ENCODE results near the gene TMEM31.
"Not testable (repeated sequence)": the region's sequence is repeated elsewhere in the genome, so short reads cannot be mapped to it uniquely, and the experiment has no call there.

Gene TMEM31

GRCh38 chrX:103741879-103742278 is 31.2 kb downstream of the TMEM31 start:
- Histone ChIP-seq H3K4me3 (ENCODE audit: low read depth in 1 of 2, low read length in 2 of 2) (no peak overlapping the region), H3K4me1 (ENCODE audit: control insufficient read depth in 1 of 2, insufficient read depth in 2 of 2, low read length in 2 of 2) (no peaks in the 10 kb centered on the region), H3K27ac (ENCODE audit: low read depth, low read length) (no peak overlapping the region), H3K27me3 (ENCODE audit: control insufficient read depth in 1 of 2, insufficient read depth in 2 of 2, low read length in 2 of 2) (no peaks in the 10 kb centered on the region), H3K9me3 (ENCODE audit: control insufficient read depth in 1 of 2, low read length in 2 of 2) (no peaks in the 10 kb centered on the region), H3K36me3 (ENCODE audit: control insufficient read depth in 1 of 2, insufficient read depth in 2 of 2, low read length in 2 of 2) (no peaks in the 10 kb centered on the region), H3K9ac (ENCODE audit: low read depth in 1 of 2, low read length in 2 of 2) (no peak overlapping the region)

GRCh38 chrX:103742339-103742738 is 31.6 kb downstream of the TMEM31 start:
- no peaks in the 10 kb centered on the region for H3K9me3 ChIP-seq (ENCODE audit: control insufficient read depth in 1 of 2, low read length in 2 of 2)
- no peak overlapping the region for H3K4me3 ChIP-seq (ENCODE audit: low read depth in 1 of 2, low read length in 2 of 2)
- H3K27ac ChIP-seq (ENCODE audit: low read depth, low read length), result no peak overlapping the region
- H3K9ac ChIP-seq (ENCODE audit: low read depth in 1 of 2, low read length in 2 of 2), result no peak overlapping the region
- H3K36me3 ChIP-seq (ENCODE audit: control insufficient read depth in 1 of 2, insufficient read depth in 2 of 2, low read length in 2 of 2), result no peaks in the 10 kb centered on the region
- no peaks in the 10 kb centered on the region for H3K4me1 ChIP-seq (ENCODE audit: control insufficient read depth in 1 of 2, insufficient read depth in 2 of 2, low read length in 2 of 2)
- no peaks in the 10 kb centered on the region for H3K27me3 ChIP-seq (ENCODE audit: control insufficient read depth in 1 of 2, insufficient read depth in 2 of 2, low read length in 2 of 2)

GRCh38 chrX:103747163-103747562 is 36.5 kb downstream of the TMEM31 start:
- Histone ChIP-seq H3K9me3 (ENCODE audit: control insufficient read depth in 1 of 2, low read length in 2 of 2) (no peaks in the 10 kb centered on the region), H3K36me3 (ENCODE audit: control insufficient read depth in 1 of 2, insufficient read depth in 2 of 2, low read length in 2 of 2) (no peaks in the 10 kb centered on the region), H3K27me3 (ENCODE audit: control insufficient read depth in 1 of 2, insufficient read depth in 2 of 2, low read length in 2 of 2) (no peaks in the 10 kb centered on the region), H3K4me1 (ENCODE audit: control insufficient read depth in 1 of 2, insufficient read depth in 2 of 2, low read length in 2 of 2) (no peaks in the 10 kb centered on the region), H3K9ac (ENCODE audit: low read depth in 1 of 2, low read length in 2 of 2) (no peak overlapping the region), H3K4me3 (ENCODE audit: low read depth in 1 of 2, low read length in 2 of 2) (no peak overlapping the region), H3K27ac (ENCODE audit: low read depth, low read length) (no peak overlapping the region)

GRCh38 chrX:103754401-103754800 is 43.7 kb downstream of the TMEM31 start:
- H3K4me3 ChIP-seq (ENCODE audit: low read depth in 1 of 2, low read length in 2 of 2), result no peak overlapping the region
- H3K36me3 ChIP-seq (ENCODE audit: control insufficient read depth in 1 of 2, insufficient read depth in 2 of 2, low read length in 2 of 2), result no peaks in the 10 kb centered on the region
- no peaks in the 10 kb centered on the region for H3K27me3 ChIP-seq (ENCODE audit: control insufficient read depth in 1 of 2, insufficient read depth in 2 of 2, low read length in 2 of 2)
- H3K4me1 ChIP-seq (ENCODE audit: control insufficient read depth in 1 of 2, insufficient read depth in 2 of 2, low read length in 2 of 2), result no peaks in the 10 kb centered on the region
- no peaks in the 10 kb centered on the region for H3K9me3 ChIP-seq (ENCODE audit: control insufficient read depth in 1 of 2, low read length in 2 of 2)
- H3K27ac ChIP-seq (ENCODE audit: low read depth, low read length), result no peak overlapping the region
- no peak overlapping the region for H3K9ac ChIP-seq (ENCODE audit: low read depth in 1 of 2, low read length in 2 of 2)

DNA sequence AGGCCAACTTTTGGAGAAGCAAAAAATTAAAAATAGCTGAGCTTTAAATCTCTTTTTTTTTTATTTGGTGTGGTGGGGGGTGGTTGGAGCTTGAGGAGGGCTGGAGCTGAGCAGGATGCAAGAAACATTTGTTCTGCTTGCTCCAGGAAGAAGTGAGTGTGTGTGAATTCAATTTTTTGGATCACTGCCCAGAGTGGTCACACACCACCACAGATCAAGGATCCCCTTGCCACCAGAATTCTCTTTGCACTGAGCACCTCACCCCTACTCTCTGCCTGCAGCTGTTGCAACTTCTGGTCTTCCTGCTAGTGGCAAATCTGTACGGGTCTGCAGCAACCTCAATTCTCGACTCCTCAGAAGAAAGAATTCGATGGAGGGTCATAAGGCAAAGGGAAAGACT is 46.0 kb downstream of the TMEM31 start:
- Histone ChIP-seq H3K9me3 (ENCODE audit: control insufficient read depth in 1 of 2, low read length in 2 of 2) (no peaks in the 10 kb centered on the region), H3K27me3 (ENCODE audit: control insufficient read depth in 1 of 2, insufficient read depth in 2 of 2, low read length in 2 of 2) (no peaks in the 10 kb centered on the region), H3K4me3 (ENCODE audit: low read depth in 1 of 2, low read length in 2 of 2) (no peak overlapping the region), H3K27ac (ENCODE audit: low read depth, low read length) (no peak overlapping the region), H3K36me3 (ENCODE audit: control insufficient read depth in 1 of 2, insufficient read depth in 2 of 2, low read length in 2 of 2) (no peaks in the 10 kb centered on the region), H3K4me1 (ENCODE audit: control insufficient read depth in 1 of 2, insufficient read depth in 2 of 2, low read length in 2 of 2) (no peaks in the 10 kb centered on the region), H3K9ac (ENCODE audit: low read depth in 1 of 2, low read length in 2 of 2) (no peak overlapping the region)

DNA sequence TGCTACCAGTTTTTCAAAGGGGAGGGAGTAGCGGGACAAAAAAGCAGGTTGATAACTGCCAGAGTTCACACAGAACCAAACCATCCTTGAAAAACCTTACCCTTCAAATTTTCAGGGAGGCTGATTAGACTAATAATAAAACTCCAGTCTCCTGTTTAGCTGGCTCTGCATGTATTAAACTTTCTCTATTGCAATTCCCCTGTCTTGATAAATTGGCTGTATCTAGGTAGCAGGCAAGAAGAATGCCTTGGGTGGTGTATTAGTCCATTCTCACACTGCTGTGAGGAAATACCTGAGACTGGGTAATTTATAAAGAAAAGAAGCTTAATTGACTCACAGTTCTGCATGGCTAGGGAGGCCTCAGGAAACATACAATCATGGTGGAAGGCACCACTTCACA is 47.8 kb downstream of the TMEM31 start:
- no peaks in the 10 kb centered on the region for H3K4me1 ChIP-seq (ENCODE audit: control insufficient read depth in 1 of 2, insufficient read depth in 2 of 2, low read length in 2 of 2)
- no peaks in the 10 kb centered on the region for H3K36me3 ChIP-seq (ENCODE audit: control insufficient read depth in 1 of 2, insufficient read depth in 2 of 2, low read length in 2 of 2)
- no peaks in the 10 kb centered on the region for H3K27me3 ChIP-seq (ENCODE audit: control insufficient read depth in 1 of 2, insufficient read depth in 2 of 2, low read length in 2 of 2)
- H3K9me3 ChIP-seq (ENCODE audit: control insufficient read depth in 1 of 2, low read length in 2 of 2), result no peaks in the 10 kb centered on the region
- H3K27ac ChIP-seq (ENCODE audit: low read depth, low read length), result no peak overlapping the region
- H3K4me3 ChIP-seq (ENCODE audit: low read depth in 1 of 2, low read length in 2 of 2), result no peak overlapping the region
- no peak overlapping the region for H3K9ac ChIP-seq (ENCODE audit: low read depth in 1 of 2, low read length in 2 of 2)

DNA sequence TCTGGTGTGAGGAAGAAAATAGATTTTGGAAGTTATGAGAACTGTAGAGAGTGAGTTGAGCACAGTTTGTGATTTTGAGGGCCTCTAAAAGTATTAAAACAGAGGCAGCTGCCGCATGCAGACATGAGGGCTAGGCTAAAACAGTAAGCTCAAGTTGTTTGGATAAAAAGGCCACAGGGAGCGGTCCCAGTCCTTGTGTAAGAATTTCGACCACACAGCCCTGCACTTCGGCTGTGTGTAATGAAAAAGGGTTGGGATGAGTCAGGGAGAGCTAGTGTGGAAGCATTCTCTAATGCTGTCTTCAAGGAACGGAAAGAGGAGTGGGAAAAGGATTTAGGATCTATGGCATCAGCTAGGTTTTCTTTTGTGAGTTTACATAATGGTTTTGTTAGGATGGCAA is 52.8 kb downstream of the TMEM31 start:
- H3K4me3 ChIP-seq (ENCODE audit: low read depth in 1 of 2, low read length in 2 of 2); H3K36me3 ChIP-seq (ENCODE audit: control insufficient read depth in 1 of 2, insufficient read depth in 2 of 2, low read length in 2 of 2); H3K9ac ChIP-seq (ENCODE audit: low read depth in 1 of 2, low read length in 2 of 2); H3K27ac ChIP-seq (ENCODE audit: low read depth, low read length); H3K4me1 ChIP-seq (ENCODE audit: control insufficient read depth in 1 of 2, insufficient read depth in 2 of 2, low read length in 2 of 2); H3K9me3 ChIP-seq (ENCODE audit: control insufficient read depth in 1 of 2, low read length in 2 of 2); H3K27me3 ChIP-seq (ENCODE audit: control insufficient read depth in 1 of 2, insufficient read depth in 2 of 2, low read length in 2 of 2): not testable (repeated sequence)

Data from duodenal mucosa (tissue), 2 donors.